A673 (cell line): Measurements from ENCODE around the gene CEP170B.

Source experiments
- EZH2 ChIP-seq: fragments of 200-600 bp; sonication (generic); IDR thresholded peaks from 2 replicates; pipeline ENCODE4 v1.6.1; 2017; ENCODE audit warnings: borderline replicate concordance, low read depth, mild to moderate bottlenecking, mixed read lengths, antibody characterized with exemption, low read length; ENCODE audit not compliant: poor library complexity, severe bottlenecking
- TF ChIP-seq, protein P1 (sequence below): fragments of 300-800, 200-600 bp; sonication (generic); conservative IDR thresholded peaks from 2 replicates; pipeline ENCODE4 v1.5.1; 2017; ENCODE audit warnings: low read depth, mild to moderate bottlenecking, antibody characterized with exemption, low read length, moderate library complexity, mixed read lengths

DNA sequence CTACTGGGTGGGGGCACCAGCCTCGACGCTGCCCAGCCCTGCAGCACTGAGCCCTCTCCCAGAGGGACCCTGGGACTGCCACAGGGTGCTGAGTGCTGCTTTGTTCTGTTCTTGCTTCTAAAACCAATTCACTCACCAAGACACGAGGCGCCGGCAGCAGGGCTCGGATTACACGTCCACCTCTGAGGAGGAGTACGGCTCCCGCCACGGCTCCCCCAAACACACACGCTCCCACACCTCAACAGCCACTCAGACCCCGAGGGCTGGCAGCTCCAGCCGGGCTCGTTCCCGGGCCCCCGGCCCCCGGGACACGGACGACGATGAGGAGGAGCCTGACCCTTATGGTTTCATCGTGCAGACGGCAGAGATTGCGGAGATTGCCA, 24.3 kb downstream of the CEP170B start:
- TF ChIP-seq, protein P1, sequence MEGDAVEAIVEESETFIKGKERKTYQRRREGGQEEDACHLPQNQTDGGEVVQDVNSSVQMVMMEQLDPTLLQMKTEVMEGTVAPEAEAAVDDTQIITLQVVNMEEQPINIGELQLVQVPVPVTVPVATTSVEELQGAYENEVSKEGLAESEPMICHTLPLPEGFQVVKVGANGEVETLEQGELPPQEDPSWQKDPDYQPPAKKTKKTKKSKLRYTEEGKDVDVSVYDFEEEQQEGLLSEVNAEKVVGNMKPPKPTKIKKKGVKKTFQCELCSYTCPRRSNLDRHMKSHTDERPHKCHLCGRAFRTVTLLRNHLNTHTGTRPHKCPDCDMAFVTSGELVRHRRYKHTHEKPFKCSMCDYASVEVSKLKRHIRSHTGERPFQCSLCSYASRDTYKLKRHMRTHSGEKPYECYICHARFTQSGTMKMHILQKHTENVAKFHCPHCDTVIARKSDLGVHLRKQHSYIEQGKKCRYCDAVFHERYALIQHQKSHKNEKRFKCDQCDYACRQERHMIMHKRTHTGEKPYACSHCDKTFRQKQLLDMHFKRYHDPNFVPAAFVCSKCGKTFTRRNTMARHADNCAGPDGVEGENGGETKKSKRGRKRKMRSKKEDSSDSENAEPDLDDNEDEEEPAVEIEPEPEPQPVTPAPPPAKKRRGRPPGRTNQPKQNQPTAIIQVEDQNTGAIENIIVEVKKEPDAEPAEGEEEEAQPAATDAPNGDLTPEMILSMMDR, result no peak
- no peak for TF ChIP-seq EZH2
